Gastrocnemius medialis (tissue), 4 donors: Measurements from ENCODE around the gene MGST1. TPM values are rescaled to one million over a fixed set of nuclear protein-coding genes. Genes with fewer than 3 reads are reported as not detected.
"Not testable (repeated sequence)": the region's sequence is repeated elsewhere in the genome, so short reads cannot be mapped to it uniquely, and the experiment has no call there.

Experiments used
- ATAC-seq, 2 donors: fragments of 150-250 bp; one replicate each; pipeline ENCODE4 v1.9.1; 2016
- DNase-seq, 2 donors: peaks; one replicate each; pipeline ENCODE4 v3.0.0-alpha.2; 2019
- H3K27ac ChIP-seq, 4 donors: fragments of 200-600 bp; sonication (generic); 1 replicate in 1 of 4; 2 replicates in 3 of 4; pipeline ENCODE4 v1.5.1; 2016 to 2018; ENCODE audit warnings: mild to moderate bottlenecking in 2 of 4, moderate library complexity in 1 of 4
- H3K27me3 ChIP-seq, 3 donors: fragments of 200-600 bp; sonication (generic) in 2 of 3; 1 replicate in 1 of 3; 2 replicates in 2 of 3; pipeline versions ENCODE4 v1.5.1 to v1.6.0; 2016 to 2019; ENCODE audit warnings: mild to moderate bottlenecking in 1 of 3, moderate library complexity in 1 of 3
- H3K36me3 ChIP-seq, 2 donors: fragments of 200-600 bp; sonication (generic) in 1 of 2; one replicate each; pipeline ENCODE4 v1.5.1; 2017 to 2018
- H3K4me1 ChIP-seq, 2 donors: fragments of 200-600 bp; sonication (generic) in 1 of 2; one replicate each; pipeline ENCODE4 v1.5.1; 2016 to 2017; ENCODE audit warnings: mild to moderate bottlenecking in 2 of 2
- H3K4me3 ChIP-seq, 4 donors: fragments of 200-600 bp; sonication (generic) in 3 of 4; 1 replicate in 1 of 4; 2 replicates in 3 of 4; pipeline ENCODE4 v1.5.1; 2016 to 2019; ENCODE audit warnings: mild to moderate bottlenecking in 2 of 4
- H3K9me3 ChIP-seq, 3 donors: fragments of 200-600 bp; sonication (generic) in 2 of 3; 1 replicate in 1 of 3; 2 replicates in 2 of 3; pipeline ENCODE4 v1.5.1; 2016 to 2019
- POLR2A ChIP-seq, 2 donors: fragments of 450-650 bp; IDR thresholded peaks; one replicate each; pipeline ENCODE4 v1.6.1; 2017; ENCODE audit warnings: antibody characterized with exemption in 2 of 2, mild to moderate bottlenecking in 2 of 2, moderate library complexity in 2 of 2
- in situ Hi-C, 4 donors: fragments of 200-750 bp; cut with MboI; loops; one replicate each; pipeline versions ENCODE4 v1.15.0 to v1.8.0; 2017; ENCODE audit warnings: low sequenced_read_pairs in 4 of 4
- intact Hi-C: fragments of 100-400 bp; cut with DNase I; formaldehyde crosslinking; loops from one replicate; pipeline ENCODE4 v1.15.1; 2023; ENCODE audit warnings: low total_unique reads
- total RNA-seq, 4 donors: library from RNA; depleted of rRNA; stranded (reverse); fragments of >200 nt; gene quantifications; one replicate each; pipeline versions ENCODE4 v1.1.0 to v1.2.3, GENCODE V29; 2016
- TF ChIP-seq, protein P1 (sequence below), 5 experiments: fragments of 450-650 bp in 3 of 5; fragments of 200-600 bp in 2 of 5; sonication (generic) in 2 of 5; IDR thresholded peaks in 4 of 5; conservative IDR thresholded peaks in 1 of 5; 1 replicate in 4 of 5; 2 replicates in 1 of 5; pipeline ENCODE4 v1.5.1; 2016 to 2019; ENCODE audit warnings: antibody characterized with exemption in 5 of 5, mild to moderate bottlenecking in 3 of 5, moderate library complexity in 3 of 5

The MGST1 gene
- total RNA-seq, 4 donors from 2014 or later: 11.8 to 29.5 (median 18.6) TPM

- H3K36me3 ChIP-seq: no peaks in the 10 kb centered on the region
- H3K4me3 ChIP-seq: no peak overlapping the region
- DNase-seq: no peak
- in situ Hi-C loops (no loop called here), intact Hi-C loops (no loop called here)
- TF ChIP-seq POLR2A (IDR thresholded peaks at IDR 0.05): no peak
- TF ChIP-seq, protein P1, sequence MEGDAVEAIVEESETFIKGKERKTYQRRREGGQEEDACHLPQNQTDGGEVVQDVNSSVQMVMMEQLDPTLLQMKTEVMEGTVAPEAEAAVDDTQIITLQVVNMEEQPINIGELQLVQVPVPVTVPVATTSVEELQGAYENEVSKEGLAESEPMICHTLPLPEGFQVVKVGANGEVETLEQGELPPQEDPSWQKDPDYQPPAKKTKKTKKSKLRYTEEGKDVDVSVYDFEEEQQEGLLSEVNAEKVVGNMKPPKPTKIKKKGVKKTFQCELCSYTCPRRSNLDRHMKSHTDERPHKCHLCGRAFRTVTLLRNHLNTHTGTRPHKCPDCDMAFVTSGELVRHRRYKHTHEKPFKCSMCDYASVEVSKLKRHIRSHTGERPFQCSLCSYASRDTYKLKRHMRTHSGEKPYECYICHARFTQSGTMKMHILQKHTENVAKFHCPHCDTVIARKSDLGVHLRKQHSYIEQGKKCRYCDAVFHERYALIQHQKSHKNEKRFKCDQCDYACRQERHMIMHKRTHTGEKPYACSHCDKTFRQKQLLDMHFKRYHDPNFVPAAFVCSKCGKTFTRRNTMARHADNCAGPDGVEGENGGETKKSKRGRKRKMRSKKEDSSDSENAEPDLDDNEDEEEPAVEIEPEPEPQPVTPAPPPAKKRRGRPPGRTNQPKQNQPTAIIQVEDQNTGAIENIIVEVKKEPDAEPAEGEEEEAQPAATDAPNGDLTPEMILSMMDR (IDR thresholded peaks at IDR 0.05 in 4 of 5, conservative IDR thresholded peaks at IDR 0.05 in 1 of 5): no peak
- no peaks in the 10 kb centered on the region for H3K9me3 ChIP-seq
- ATAC-seq: no peak
- no peak overlapping the region for H3K27ac ChIP-seq
- no peaks in the 10 kb centered on the region for H3K27me3 ChIP-seq
- H3K4me1 ChIP-seq: no peaks in the 10 kb centered on the region
Observed at GRCh38 chr12:16399101-16399500, 51.7 kb downstream of the MGST1 start.

- H3K27ac ChIP-seq, intact Hi-C loops, H3K9me3 ChIP-seq, in situ Hi-C loops, H3K4me1 ChIP-seq, DNase-seq, H3K36me3 ChIP-seq, H3K4me3 ChIP-seq, ATAC-seq, H3K27me3 ChIP-seq: not testable (repeated sequence)
Observed at GRCh38 chr12:16401835-16402234, 54.4 kb downstream of the MGST1 start.

GRCh38 chr12:16407346-16407745 lies 59.9 kb downstream of the MGST1 start:
- no peaks in the 10 kb centered on the region for H3K9me3 ChIP-seq
- in situ Hi-C loops: no loop called here
- H3K27me3 ChIP-seq: no peaks in the 10 kb centered on the region
- H3K27ac ChIP-seq: no peak overlapping the region
- intact Hi-C loops: no loop called here
- ATAC-seq (no peak), DNase-seq (no peak)
- H3K36me3 ChIP-seq: no peaks in the 10 kb centered on the region
- no peak overlapping the region for H3K4me3 ChIP-seq
- TF ChIP-seq POLR2A (IDR thresholded peaks at IDR 0.05): no peak
- TF ChIP-seq, protein P1 (IDR thresholded peaks at IDR 0.05 in 4 of 5, conservative IDR thresholded peaks at IDR 0.05 in 1 of 5): no peak
- H3K4me1 ChIP-seq: no peaks in the 10 kb centered on the region

Other genes with a start within 250 kb of the MGST1 start
- not detected for gene SLC15A5, start 70.0 kb upstream of the MGST1 start, total RNA-seq